Measurements from ENCODE around the gene RYR2.

GRCh38 chr1:237799762-237800474 lies 757.9 kb downstream of the RYR2 start:
- TF ChIP-seq CTCF (IDR thresholded peaks at IDR 0.05) (no peak), POLR2A (IDR thresholded peaks at IDR 0.05) (no peak), EP300 (IDR thresholded peaks at IDR 0.05) (no peak)

All from tibial nerve (tissue), 4 donors.